ENCODE data around the gene ZNF212.

DNA sequence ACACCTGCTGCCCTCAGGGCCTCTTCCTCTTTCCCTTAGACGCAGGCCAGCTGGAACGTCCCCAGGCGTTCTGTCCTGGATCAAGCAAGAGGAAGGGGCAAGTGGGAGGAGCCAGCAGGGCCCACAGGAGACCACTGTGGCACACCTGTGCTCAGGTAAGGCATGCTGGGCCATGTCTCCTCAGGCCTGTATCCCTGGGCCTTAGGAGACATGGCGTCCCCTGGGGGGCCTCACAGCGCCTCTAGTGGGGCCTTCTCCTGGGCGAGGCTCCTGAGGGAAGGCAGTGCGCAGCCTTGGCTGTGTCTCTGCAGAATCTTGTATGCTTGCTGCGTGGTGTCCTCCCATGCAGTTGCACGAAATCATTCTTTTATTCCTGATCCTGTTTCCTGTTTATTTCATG lies 53.9 kb downstream of the ZNF212 start:
- TF ChIP-seq, protein P1, sequence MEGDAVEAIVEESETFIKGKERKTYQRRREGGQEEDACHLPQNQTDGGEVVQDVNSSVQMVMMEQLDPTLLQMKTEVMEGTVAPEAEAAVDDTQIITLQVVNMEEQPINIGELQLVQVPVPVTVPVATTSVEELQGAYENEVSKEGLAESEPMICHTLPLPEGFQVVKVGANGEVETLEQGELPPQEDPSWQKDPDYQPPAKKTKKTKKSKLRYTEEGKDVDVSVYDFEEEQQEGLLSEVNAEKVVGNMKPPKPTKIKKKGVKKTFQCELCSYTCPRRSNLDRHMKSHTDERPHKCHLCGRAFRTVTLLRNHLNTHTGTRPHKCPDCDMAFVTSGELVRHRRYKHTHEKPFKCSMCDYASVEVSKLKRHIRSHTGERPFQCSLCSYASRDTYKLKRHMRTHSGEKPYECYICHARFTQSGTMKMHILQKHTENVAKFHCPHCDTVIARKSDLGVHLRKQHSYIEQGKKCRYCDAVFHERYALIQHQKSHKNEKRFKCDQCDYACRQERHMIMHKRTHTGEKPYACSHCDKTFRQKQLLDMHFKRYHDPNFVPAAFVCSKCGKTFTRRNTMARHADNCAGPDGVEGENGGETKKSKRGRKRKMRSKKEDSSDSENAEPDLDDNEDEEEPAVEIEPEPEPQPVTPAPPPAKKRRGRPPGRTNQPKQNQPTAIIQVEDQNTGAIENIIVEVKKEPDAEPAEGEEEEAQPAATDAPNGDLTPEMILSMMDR (conservative IDR thresholded peaks at IDR 0.05; ENCODE audit: low read length), result no peak
- TF ChIP-seq EZH2phosphoT487 (IDR thresholded peaks at IDR 0.05; ENCODE audit: borderline replicate concordance), result no peak

All from Loucy (cell line).